ENCODE measurements around the gene EDIL3.
"Not testable (repeated sequence)": the region's sequence is repeated elsewhere in the genome, so short reads cannot be mapped to it uniquely, and the experiment has no call there.

EDIL3 gene

GRCh38 chr5:84327591-84327990, 57.1 kb downstream of the EDIL3 start:
- Histone ChIP-seq H3K4me2 (ENCODE audit: low read length) (no peak overlapping the region), H3K27me3 (ENCODE audit: control insufficient read depth, low read length) (no peaks in the 10 kb centered on the region), H3K9me2 (replicated peaks; ENCODE audit: control insufficient read depth, low read length) (no peaks in the 10 kb centered on the region), H3K79me2 (ENCODE audit: control insufficient read depth, low read length) (no peaks in the 10 kb centered on the region), H3K4me1 (ENCODE audit: control insufficient read depth, low read length) (no peaks in the 10 kb centered on the region), H3K9me3 (ENCODE audit: control insufficient read depth, insufficient read depth, low read length) (no peaks in the 10 kb centered on the region), H3K27ac (ENCODE audit: low read depth, low read length) (no peak overlapping the region), H3K36me3 (ENCODE audit: control insufficient read depth, low read length) (no peaks in the 10 kb centered on the region), H3K4me3 (ENCODE audit: low read length) (no peak overlapping the region), H3F3A (ENCODE audit: control insufficient read depth, insufficient read depth) (no peaks in the 10 kb centered on the region), H4K20me1 (ENCODE audit: control insufficient read depth, insufficient read depth, low read depth, low read length) (no peaks in the 10 kb centered on the region)
- TF ChIP-seq CTCF (IDR thresholded peaks at IDR 0.05; ENCODE audit: low read depth, low read length, poor library complexity, severe bottlenecking) = no peak
- no peak for TF ChIP-seq EZH2phosphoT487 (IDR thresholded peaks at IDR 0.05; ENCODE audit: borderline replicate concordance, low read length)

- Histone ChIP-seq H3K27me3 (ENCODE audit: control insufficient read depth, low read length) (no peaks in the 10 kb centered on the region), H3K9me3 (ENCODE audit: control insufficient read depth, insufficient read depth, low read length) (no peaks in the 10 kb centered on the region), H3K36me3 (ENCODE audit: control insufficient read depth, low read length) (no peaks in the 10 kb centered on the region), H3K9me2 (replicated peaks; ENCODE audit: control insufficient read depth, low read length) (no peaks in the 10 kb centered on the region), H3K4me1 (ENCODE audit: control insufficient read depth, low read length) (no peaks in the 10 kb centered on the region), H3K4me2 (ENCODE audit: low read length) (no peak overlapping the region), H3K4me3 (ENCODE audit: low read length) (no peak overlapping the region), H3K79me2 (ENCODE audit: control insufficient read depth, low read length) (no peaks in the 10 kb centered on the region), H3K27ac (ENCODE audit: low read depth, low read length) (no peak overlapping the region), H4K20me1 (ENCODE audit: control insufficient read depth, insufficient read depth, low read depth, low read length) (no peaks in the 10 kb centered on the region), H3F3A (ENCODE audit: control insufficient read depth, insufficient read depth) (no peaks in the 10 kb centered on the region)
- TF ChIP-seq CTCF (IDR thresholded peaks at IDR 0.05; ENCODE audit: low read depth, low read length, poor library complexity, severe bottlenecking) = no peak
- TF ChIP-seq EZH2phosphoT487 (IDR thresholded peaks at IDR 0.05; ENCODE audit: borderline replicate concordance, low read length) = no peak
Measured at GRCh38 chr5:84322646-84323045, 62.0 kb downstream of the EDIL3 start.

GRCh38 chr5:84317826-84318225, 66.9 kb downstream of the EDIL3 start:
- H4K20me1 ChIP-seq (ENCODE audit: control insufficient read depth, insufficient read depth, low read depth, low read length); H3K27me3 ChIP-seq (ENCODE audit: control insufficient read depth, low read length); H3K4me2 ChIP-seq (ENCODE audit: low read length); H3F3A ChIP-seq (ENCODE audit: control insufficient read depth, insufficient read depth); H3K36me3 ChIP-seq (ENCODE audit: control insufficient read depth, low read length); H3K27ac ChIP-seq (ENCODE audit: low read depth, low read length); H3K79me2 ChIP-seq (ENCODE audit: control insufficient read depth, low read length); H3K4me3 ChIP-seq (ENCODE audit: low read length); H3K9me3 ChIP-seq (ENCODE audit: control insufficient read depth, insufficient read depth, low read length); H3K9me2 ChIP-seq (replicated peaks; ENCODE audit: control insufficient read depth, low read length); H3K4me1 ChIP-seq (ENCODE audit: control insufficient read depth, low read length): not testable (repeated sequence)

- H3F3A ChIP-seq (ENCODE audit: control insufficient read depth, insufficient read depth); H3K27ac ChIP-seq (ENCODE audit: low read depth, low read length); H4K20me1 ChIP-seq (ENCODE audit: control insufficient read depth, insufficient read depth, low read depth, low read length); H3K9me2 ChIP-seq (replicated peaks; ENCODE audit: control insufficient read depth, low read length); H3K36me3 ChIP-seq (ENCODE audit: control insufficient read depth, low read length); H3K9me3 ChIP-seq (ENCODE audit: control insufficient read depth, insufficient read depth, low read length); H3K27me3 ChIP-seq (ENCODE audit: control insufficient read depth, low read length); H3K4me2 ChIP-seq (ENCODE audit: low read length); H3K79me2 ChIP-seq (ENCODE audit: control insufficient read depth, low read length); H3K4me3 ChIP-seq (ENCODE audit: low read length); H3K4me1 ChIP-seq (ENCODE audit: control insufficient read depth, low read length): not testable (repeated sequence)
Measured at GRCh38 chr5:84312280-84312679, 72.4 kb downstream of the EDIL3 start.

GRCh38 chr5:84309850-84310249, 74.8 kb downstream of the EDIL3 start:
- H3K36me3 ChIP-seq (ENCODE audit: control insufficient read depth, low read length); H3K79me2 ChIP-seq (ENCODE audit: control insufficient read depth, low read length); H4K20me1 ChIP-seq (ENCODE audit: control insufficient read depth, insufficient read depth, low read depth, low read length); H3K9me2 ChIP-seq (replicated peaks; ENCODE audit: control insufficient read depth, low read length); H3K27ac ChIP-seq (ENCODE audit: low read depth, low read length); H3K9me3 ChIP-seq (ENCODE audit: control insufficient read depth, insufficient read depth, low read length); H3K4me1 ChIP-seq (ENCODE audit: control insufficient read depth, low read length); H3K4me2 ChIP-seq (ENCODE audit: low read length); H3K27me3 ChIP-seq (ENCODE audit: control insufficient read depth, low read length); H3K4me3 ChIP-seq (ENCODE audit: low read length); H3F3A ChIP-seq (ENCODE audit: control insufficient read depth, insufficient read depth): not testable (repeated sequence)

Measured in DOHH2 (cell line).